NCI-H524 treated with DMSO at 0.1 percent for 48 hours (cell line): ENCODE results near the gene SMIM32.

Source experiments
- DNase-seq: peaks from one replicate; lab custom pipeline; 2025; lab: John Stamatoyannopoulos, UW

Gene SMIM32

GRCh38 chr5:136192526-136193321 lies at the start of gene SMIM32:
TSS of gene SMIM32 (minus strand) at chr5:136193162. CDS start at chr5:136192524, 638 bp downstream.
- DNase-seq: no peak

- DNase-seq: peak; percentile 70
Measured at GRCh38 chr5:136242611-136243010, 49.6 kb upstream of the SMIM32 start.

DNA sequence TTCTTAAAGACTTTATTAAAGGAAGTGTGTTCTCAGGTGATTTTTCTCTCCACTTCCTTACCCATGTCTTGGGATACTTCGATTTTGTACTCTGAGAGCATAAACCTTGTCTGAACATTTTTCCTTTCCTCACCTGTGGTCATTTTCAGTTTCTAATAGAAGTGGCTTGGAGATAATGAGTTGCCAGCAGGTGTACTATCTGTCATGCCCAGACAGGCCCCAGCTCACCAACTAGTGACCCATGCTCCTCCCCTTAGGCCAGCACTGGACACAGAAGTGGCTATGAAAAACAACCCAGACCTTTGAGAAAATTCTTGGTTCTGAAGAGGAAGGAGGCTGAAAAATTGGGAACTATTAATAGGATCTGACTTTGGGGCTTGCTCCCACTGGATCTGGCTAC lies 49.2 kb upstream of the SMIM32 start:
- no peak for DNase-seq

DNA sequence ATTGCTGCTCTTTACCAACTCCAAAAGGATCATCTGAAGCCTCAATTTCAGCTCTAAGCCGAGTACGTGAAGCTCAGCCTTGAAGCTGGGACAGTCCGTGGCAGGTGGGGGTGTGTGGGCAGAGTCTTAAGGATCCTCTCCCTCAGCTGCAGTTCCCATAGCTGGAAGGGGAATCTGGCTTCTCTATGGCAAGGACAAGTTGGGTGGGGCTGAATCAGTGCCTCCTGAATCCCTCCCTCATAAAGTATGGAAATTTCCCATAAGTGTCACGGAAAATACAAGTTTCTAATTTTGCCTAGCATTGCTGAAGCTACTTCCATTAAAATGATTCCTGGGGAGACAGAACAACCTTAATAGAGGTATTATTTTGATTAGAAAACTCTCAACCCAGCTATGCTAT lies 47.9 kb upstream of the SMIM32 start:
- no peak for DNase-seq

DNA sequence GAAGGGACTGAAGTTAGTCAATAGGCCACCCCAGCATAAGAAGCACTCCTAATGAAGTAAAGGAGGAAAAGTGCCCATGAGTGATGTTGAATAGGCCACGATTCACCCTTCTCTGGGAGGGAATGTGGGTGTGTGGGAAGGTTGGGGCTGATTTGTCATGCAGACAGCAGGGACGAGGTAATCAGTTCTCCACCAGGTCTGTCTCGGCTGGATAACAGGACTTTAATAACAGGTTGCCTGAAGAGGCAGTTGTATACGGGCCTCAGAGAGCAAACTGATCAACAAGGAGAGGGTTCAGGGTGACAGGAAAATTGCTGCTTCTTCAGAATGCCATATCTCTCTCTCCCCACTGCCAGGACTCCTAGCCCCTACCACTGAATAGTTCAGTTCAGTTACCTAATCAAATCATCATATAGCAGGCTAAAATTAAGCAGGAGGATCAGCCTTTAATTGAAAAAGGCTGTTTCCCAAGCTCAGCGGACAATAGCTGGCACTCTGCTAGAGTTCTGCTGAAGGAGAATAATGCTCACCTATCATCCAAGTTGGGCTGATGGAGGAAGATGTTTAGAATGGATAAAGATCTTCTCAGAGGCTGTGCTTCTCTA lies 43.6 kb upstream of the SMIM32 start:
- no peak for DNase-seq

DNA sequence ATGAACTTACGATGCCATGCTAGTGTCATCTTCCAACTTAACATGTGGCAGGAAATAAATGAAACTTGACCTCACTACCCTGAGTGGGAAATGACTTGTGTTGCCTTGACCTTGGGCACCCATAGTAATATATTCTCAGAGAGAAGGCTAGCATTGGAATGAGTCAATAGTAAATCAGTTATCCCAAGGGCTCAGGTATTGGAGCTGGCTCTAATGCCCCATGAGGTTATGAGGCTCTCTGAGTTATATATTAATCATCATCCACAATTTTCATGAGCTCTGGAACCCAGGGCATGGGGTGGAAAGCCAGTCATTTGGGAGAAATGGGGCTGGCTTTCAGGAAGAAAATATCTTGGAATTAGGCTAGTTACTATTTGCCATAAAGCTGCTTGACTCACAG lies 42.4 kb upstream of the SMIM32 start:
- DNase-seq: no peak

- no peak for DNase-seq
Measured at GRCh38 chr5:136232316-136232715, 39.4 kb upstream of the SMIM32 start.

DNA sequence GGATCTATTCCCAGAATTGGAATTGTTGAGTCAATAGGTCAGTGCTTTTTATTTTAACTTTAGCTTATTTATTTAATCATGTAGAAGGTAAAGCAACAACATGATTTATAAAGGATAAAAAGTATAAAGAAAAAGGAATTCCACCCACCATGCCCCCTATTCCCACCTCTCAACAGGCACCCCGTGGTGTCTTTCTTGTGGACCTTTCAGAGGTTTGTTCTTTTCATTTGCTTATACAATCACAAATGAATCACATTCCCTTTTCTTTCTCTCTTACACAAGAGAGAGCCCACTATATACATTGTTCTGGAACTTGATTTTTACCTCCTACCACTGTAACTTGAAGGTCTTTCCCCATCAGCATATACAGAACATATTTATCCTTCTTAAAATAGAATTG lies 37.2 kb upstream of the SMIM32 start:
- DNase-seq: no peak

GRCh38 chr5:136228136-136228757 lies 35.3 kb upstream of the SMIM32 start:
- no peak for DNase-seq

- no peak for DNase-seq
Measured at GRCh38 chr5:136226401-136226800, 33.4 kb upstream of the SMIM32 start.

GRCh38 chr5:136225796-136226195 lies 32.8 kb upstream of the SMIM32 start:
- no peak for DNase-seq

- no peak for DNase-seq
Measured at GRCh38 chr5:136222580-136223235, 29.7 kb upstream of the SMIM32 start.

DNA sequence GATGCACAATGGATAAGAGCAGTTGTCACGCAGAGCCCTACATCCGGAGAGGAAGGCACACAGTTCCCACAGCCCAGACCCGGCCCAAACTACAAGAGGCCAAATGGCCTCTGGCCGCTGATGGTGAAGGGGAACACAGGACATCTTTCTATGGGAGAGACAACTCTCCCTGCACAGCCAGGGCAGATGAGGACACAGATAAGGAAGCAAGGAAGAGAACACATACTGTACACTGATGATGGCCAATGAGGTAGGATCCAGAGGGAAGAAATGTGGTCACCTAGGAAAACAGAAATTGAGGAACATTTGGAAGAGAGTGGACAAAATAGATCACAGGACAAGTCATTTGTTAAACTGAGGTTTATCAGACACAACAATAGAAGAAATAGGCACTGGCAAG lies 28.4 kb upstream of the SMIM32 start:
- no peak for DNase-seq

DNA sequence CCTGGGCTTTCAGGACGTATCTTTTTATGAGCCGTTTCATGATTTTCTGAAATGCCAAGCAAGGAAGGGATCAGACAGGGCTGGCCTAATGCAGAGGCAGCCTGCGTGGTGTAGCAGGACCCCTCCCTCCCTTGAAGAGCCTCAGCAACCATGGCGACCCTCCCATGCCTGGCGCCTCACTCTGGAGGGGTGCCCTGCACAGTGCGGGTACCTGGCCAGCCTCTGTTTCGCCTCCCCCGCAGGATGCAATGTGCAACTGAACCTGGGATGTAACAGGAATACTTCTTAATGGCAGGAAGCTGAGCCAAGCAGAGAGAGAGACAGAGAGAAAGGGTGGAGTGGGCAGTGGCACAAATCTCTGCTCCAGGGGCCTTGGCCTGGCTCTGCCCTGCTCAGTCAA lies 23.3 kb upstream of the SMIM32 start:
- DNase-seq: no peak

DNA sequence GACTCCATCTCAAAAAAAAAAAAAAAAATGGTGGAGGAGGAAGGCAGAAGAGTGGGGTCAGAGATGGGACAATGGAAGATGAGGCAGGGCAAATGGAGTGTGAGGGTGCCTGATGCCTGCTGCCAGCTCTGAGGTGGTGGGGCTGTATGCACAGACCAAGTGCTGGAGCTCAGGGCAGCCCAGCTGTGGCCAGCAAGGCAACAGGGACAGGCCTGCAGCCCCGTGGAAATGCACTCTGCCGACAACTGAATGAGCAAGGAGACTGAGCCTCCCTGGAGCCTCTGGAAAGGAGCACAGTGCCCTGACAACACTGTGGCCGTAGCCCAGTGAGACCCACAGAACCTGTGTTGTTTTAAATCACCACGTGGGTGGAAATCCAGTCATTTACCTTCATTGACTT lies 22.9 kb upstream of the SMIM32 start:
- no peak for DNase-seq

- DNase-seq: no peak
Measured at GRCh38 chr5:136213919-136214493, 21.0 kb upstream of the SMIM32 start.

DNA sequence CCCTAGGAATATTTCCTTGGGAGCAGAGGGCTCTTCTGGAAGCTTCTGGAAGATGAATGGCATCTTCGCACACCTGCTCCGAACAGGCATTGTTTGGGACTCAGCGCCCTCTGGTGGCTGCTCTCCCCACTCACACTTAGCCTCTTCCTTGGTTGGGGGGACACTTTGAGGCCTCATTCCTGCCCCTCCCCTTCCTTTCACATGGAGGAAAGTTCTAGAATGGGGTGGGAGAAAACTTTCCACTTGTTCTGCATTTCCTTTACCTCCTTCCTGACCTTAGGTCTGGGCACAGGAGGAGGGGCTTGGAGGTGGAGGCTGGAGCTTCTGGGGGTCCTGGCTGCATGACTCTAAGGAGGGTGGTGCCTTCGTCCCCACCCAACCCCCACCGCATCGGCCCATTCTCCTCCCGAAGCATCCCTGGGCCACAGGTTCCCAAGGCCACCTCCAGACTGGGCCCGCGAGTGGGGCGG lies 19.3 kb upstream of the SMIM32 start:
- no peak for DNase-seq

GRCh38 chr5:136211282-136212040 lies 18.5 kb upstream of the SMIM32 start:
- DNase-seq: no peak

- DNase-seq: peak; percentile 18
Measured at GRCh38 chr5:136210259-136210658, 17.3 kb upstream of the SMIM32 start.

DNA sequence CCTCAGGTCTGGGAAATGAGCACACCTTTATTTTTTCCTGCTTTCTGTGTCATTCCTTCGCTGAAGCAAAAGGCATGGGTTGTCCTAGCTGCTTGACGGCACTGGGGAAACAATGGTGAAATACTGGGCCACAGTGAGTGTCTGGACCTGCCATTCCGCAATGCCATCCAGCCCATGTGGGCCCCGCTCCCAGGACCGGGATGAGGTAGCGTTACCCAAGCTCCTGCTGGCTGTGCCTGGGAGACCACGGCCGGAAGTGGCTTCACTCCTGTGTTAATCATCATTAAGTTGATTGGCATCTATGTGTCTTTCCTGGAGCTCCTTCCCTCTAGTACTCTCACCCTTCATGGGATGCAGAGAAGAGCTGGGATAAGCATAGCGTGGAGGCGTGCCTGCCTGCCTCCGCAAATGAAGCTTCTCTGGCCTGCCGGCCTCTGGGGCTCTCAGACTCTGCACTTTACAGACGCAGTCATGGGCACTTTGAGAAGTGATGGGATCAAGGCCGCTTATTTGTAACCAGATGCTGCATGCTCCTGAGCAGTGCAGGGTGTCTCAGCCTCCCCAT lies 16.5 kb upstream of the SMIM32 start:
- no peak for DNase-seq

- no peak for DNase-seq
Measured at GRCh38 chr5:136208916-136209315, 16.0 kb upstream of the SMIM32 start.
